Astrocyte (in vitro differentiated cells and primary cell): ENCODE results near the gene RENBP. TPM values are rescaled to one million over a fixed set of nuclear protein-coding genes. Genes with fewer than 3 reads are reported as not detected.

Experiments used
- microRNA-seq: library from miRNA; unstranded; fragments of <30 nt; microRNA quantifications from one replicate; pipeline ENCODE4 v1.2.0, GENCODE V29; 2020
- total RNA-seq: library from RNA; stranded (reverse); gene quantifications from 2 replicates; pipeline ENCODE4 v1.2.1, GENCODE V29; 2021

RENBP gene
- total RNA-seq, 1 donor from 2014 or later, result 2.2 TPM

Small RNA genes within 50 kb of the gene (microRNA-seq; reads per million reads assigned to microRNA genes)
- gene MIR3202-1 (not detected), gene MIR3202-2 (not detected)

Other genes starting within 250 kb of the RENBP start
- 219 and 222 TPM in 2 replicates for gene BCAP31, start 220.3 kb downstream of the RENBP start, total RNA-seq
- 27.2 and 30.5 TPM in 2 replicates for gene ABCD1, start 219.8 kb downstream of the RENBP start, total RNA-seq
- gene PLXNB3, start 180.4 kb downstream of the RENBP start, total RNA-seq, result 5.3 and 5.4 TPM in 2 replicates
- gene SRPK3, start 163.6 kb downstream of the RENBP start, total RNA-seq, result not detected in 2 replicates
- 40.0 and 41.9 TPM in 2 replicates for gene IDH3G, start 150.3 kb downstream of the RENBP start, total RNA-seq
- gene SSR4, start 150.0 kb downstream of the RENBP start, total RNA-seq, result 252 and 299 TPM in 2 replicates
- gene PDZD4, start 114.1 kb downstream of the RENBP start, total RNA-seq, result 9.9 and 13.1 TPM in 2 replicates
- 347 and 353 TPM in 2 replicates for gene L1CAM, start 58.5 kb downstream of the RENBP start, total RNA-seq
- not detected in 2 replicates for gene AVPR2, start 40.0 kb downstream of the RENBP start, total RNA-seq
- 3.9 and 4.3 TPM in 2 replicates for gene ARHGAP4, start 18.4 kb downstream of the RENBP start, total RNA-seq
- 134 and 144 TPM in 2 replicates for gene NAA10, start 9.6 kb downstream of the RENBP start, total RNA-seq
- gene HCFC1, start 27.2 kb upstream of the RENBP start, total RNA-seq, result 58.1 and 61.2 TPM in 2 replicates
- 8.6 and 10.6 TPM in 2 replicates for gene TMEM187, start 28.1 kb upstream of the RENBP start, total RNA-seq
- gene IRAK1, start 75.3 kb upstream of the RENBP start, total RNA-seq, result 67.6 and 69.6 TPM in 2 replicates
- gene MECP2, start 153.1 kb upstream of the RENBP start, total RNA-seq, result 29.2 and 36.2 TPM in 2 replicates
- gene OPN1LW, start 199.6 kb upstream of the RENBP start, total RNA-seq, result not detected in 2 replicates
- not detected in 2 replicates for gene OPN1MW, start 238.0 kb upstream of the RENBP start, total RNA-seq